ENCODE measurements around the gene ARHGEF4.

ARHGEF4 gene

GRCh38 chr2:131008967-131009366 is 172.3 kb downstream of the ARHGEF4 start:
- DNase-seq (ENCODE audit: extremely low read depth in 1 of 2, low read depth in 1 of 2), result no peak

GRCh38 chr2:131009713-131010475 is 173.2 kb downstream of the ARHGEF4 start:
- DNase-seq (ENCODE audit: extremely low read depth in 1 of 2, low read depth in 1 of 2), result no peak

DNA sequence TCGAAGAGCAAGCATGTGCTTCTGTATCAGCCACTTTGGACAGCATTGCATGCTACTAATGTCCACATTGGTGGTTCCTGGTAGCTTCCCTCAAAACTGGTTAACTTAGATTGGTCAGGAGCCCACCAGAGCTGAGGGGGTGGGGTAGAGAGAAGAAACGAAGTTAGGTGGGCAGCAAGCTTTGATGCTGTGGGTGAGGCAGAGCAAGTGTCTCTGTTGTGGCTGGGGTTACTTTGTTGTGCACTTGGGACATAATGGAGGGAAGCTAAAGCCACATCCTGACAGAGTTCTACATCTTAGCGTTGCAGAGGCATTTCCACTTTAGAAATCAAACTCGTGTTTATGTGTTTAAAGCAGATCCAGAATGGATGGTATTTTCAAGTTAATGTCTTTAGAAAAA is 173.9 kb downstream of the ARHGEF4 start:
- no peak for DNase-seq (ENCODE audit: extremely low read depth in 1 of 2, low read depth in 1 of 2)

DNA sequence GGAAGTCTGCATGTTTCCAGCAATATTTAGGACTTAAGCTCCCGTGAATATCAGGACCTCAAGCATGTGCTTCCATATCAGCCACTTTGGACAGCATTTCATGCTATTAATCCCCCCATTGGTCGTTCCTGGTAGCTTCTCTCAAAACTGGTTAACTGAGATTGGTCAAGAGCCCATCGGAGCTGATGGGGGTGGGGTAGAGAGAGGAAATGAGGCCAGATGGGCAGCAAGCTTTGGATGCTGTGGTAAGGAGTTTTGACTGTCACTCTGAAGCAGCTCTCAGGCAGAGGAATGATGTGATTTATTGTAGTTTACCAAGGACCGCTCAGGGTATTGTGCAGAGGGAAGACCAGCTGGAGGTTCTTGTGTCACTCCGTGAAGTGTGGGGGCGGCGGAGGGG is 174.8 kb downstream of the ARHGEF4 start:
- no peak for DNase-seq (ENCODE audit: extremely low read depth in 1 of 2, low read depth in 1 of 2)

DNA sequence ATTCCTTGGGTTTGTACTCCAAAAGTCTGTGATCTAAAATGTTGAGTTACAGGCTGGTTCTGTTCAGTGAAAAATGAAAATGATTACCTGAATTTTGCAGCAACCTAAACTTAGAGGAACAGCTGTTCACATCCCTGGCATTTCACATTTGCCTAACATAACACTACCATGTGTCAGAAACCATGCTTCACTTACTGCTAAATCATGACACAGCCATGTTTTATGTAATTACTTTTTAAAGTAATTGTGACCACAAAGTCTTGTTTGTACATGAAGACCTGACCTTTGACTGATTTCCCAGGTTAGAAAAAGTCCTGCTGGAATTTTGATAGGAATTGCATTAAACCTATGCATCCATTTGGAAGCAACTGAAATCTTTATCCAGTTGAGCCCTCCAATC is 177.4 kb downstream of the ARHGEF4 start:
- no peak for DNase-seq (ENCODE audit: extremely low read depth in 1 of 2, low read depth in 1 of 2)

- DNase-seq (ENCODE audit: extremely low read depth in 1 of 2, low read depth in 1 of 2), result no peak
Measured at GRCh38 chr2:131015764-131016163, 179.1 kb downstream of the ARHGEF4 start.

DNA sequence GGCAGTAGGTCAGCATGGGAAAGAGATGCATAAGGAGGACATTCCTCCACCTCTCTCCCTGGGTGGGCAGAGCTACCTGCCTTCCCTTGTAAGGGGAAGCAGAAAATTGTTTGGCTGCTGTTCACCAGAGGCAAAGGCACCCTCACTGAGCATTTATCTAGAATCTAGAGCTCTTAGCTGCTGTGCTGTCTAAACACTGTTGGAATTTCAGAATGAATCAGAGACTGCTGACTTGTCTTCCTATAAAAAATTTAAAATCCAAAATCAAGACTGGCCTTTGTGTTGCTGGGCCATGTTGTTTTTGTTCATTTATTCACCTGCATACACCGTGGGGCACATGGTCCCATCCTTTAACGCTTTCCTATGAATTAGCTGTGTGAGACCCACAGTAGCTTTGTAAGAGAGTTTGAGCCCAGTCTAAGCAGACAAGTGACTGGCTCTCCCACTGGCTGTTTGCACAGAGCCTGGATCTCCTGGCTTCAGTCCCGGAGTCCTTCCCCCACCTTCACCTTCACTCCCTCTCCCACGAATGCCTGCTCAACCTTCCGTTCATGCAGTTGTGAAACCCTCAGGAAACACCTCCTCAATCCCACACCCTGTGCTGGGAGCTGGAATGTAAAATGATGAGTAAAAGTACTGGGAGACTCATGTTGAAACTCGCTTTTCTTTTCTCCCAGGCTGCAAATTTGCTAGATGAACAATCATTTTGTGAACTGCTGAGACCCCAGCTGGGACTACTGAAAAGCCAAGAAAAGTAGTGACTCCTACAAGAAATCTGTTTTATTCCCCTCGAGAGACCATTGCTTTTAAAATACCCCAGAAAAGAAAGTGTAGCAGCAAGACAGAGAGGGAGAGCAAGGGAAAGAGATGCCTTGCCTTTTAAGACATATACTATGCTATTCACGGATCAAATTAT is 180.4 kb downstream of the ARHGEF4 start:
- DNase-seq (ENCODE audit: extremely low read depth in 1 of 2, low read depth in 1 of 2), result no peak

- no peak for DNase-seq (ENCODE audit: extremely low read depth in 1 of 2, low read depth in 1 of 2)
Measured at GRCh38 chr2:131022731-131023130, 186.0 kb downstream of the ARHGEF4 start.

DNA sequence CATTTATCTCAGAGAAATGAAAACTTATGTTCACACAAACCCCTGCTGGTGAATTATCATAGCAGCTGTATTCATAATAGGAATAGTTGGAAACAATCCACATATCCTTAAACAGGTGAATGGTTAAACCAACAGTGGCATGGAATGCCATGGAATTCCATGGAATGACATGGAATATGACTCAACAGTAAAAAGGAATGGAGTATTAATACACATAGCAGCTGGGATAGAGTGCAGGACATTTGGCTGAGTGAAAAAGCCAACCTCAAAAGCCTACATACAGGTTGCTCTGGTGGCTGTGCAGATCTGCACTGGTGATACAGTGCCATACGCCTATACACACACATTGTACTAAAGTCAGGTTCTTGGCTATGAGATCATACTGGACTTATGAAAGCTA is 187.0 kb downstream of the ARHGEF4 start:
- no peak for DNase-seq (ENCODE audit: extremely low read depth in 1 of 2, low read depth in 1 of 2)

DNA sequence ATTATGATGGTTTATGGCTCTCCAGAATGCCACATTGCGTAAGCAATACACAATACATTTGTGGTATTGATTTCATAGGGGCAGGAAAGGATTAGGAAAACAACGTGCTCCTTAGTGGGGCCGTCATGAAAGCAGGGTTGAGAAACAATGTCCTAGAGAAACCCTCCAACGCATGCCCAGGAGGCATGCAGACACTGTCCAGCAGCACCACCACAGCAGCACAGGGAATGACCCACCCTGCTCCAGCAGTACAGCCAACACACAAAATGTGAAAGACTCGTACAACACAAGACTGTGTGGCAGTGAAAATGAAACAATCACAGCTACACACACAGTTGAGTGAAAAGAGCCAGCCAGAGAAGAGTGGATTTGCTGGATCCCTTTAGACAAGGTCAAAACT is 190.2 kb downstream of the ARHGEF4 start:
- DNase-seq (ENCODE audit: extremely low read depth in 1 of 2, low read depth in 1 of 2), result no peak

- DNase-seq (ENCODE audit: extremely low read depth in 1 of 2, low read depth in 1 of 2), result no peak
Measured at GRCh38 chr2:131027566-131028528, 191.1 kb downstream of the ARHGEF4 start.

DNA sequence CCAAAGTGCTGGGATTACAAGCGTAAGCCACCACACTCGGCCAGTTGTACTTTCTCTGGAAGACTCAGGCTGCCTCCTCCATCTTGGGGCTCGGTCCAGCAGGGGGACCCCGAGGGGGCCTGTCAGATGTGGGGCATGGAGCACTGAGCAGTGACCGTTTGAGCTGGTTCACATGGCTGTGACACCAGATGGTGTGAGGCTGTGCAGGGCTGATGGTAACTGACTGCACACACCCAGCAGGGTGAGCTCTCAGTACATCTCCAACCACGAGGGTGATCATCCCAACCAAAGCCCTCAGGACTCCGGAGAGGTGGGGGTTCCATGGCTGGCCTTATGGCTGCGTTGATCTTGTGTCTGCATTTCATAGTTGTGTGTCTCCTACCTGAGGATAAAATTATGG is 193.1 kb downstream of the ARHGEF4 start:
- DNase-seq (ENCODE audit: extremely low read depth in 1 of 2, low read depth in 1 of 2), result no peak

GRCh38 chr2:131030478-131030971 is 193.8 kb downstream of the ARHGEF4 start:
- no peak for DNase-seq (ENCODE audit: extremely low read depth in 1 of 2, low read depth in 1 of 2)

DNA sequence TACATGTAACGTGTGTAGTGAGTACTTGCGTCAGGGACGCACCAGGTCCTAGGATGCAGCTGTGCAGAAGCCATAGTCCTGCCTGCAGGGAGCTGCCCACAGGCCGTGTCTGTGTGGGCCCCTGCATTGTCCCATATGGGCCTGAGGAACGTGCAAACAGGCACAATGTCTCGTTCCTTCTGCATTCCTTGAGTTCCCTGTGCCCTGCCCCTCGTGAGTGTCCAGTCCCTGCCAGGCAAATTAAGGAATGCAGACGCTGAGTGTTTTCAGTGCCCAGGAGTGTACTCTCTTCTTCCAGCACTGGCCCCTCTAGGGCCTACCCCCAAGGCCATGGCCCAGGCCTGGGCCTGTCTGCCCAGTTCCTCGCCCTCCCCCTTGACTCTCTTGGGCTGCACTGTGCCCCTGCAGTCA is 194.7 kb downstream of the ARHGEF4 start:
- DNase-seq (ENCODE audit: extremely low read depth in 1 of 2, low read depth in 1 of 2), result no peak

GRCh38 chr2:131031875-131032274 is 195.2 kb downstream of the ARHGEF4 start:
- no peak for DNase-seq (ENCODE audit: extremely low read depth in 1 of 2, low read depth in 1 of 2)

- no peak for DNase-seq (ENCODE audit: extremely low read depth in 1 of 2, low read depth in 1 of 2)
Measured at GRCh38 chr2:131032393-131032836, 195.7 kb downstream of the ARHGEF4 start.

- DNase-seq (ENCODE audit: extremely low read depth in 1 of 2, low read depth in 1 of 2), result no peak
Measured at GRCh38 chr2:131033786-131034121, 197.0 kb downstream of the ARHGEF4 start.

GRCh38 chr2:131034122-131035051 is 197.7 kb downstream of the ARHGEF4 start:
- DNase-seq (ENCODE audit: extremely low read depth in 1 of 2, low read depth in 1 of 2), result peak in 1 of 2 donors; percentile 23

- no peak for DNase-seq (ENCODE audit: extremely low read depth in 1 of 2, low read depth in 1 of 2)
Measured at GRCh38 chr2:131035112-131035825, 198.6 kb downstream of the ARHGEF4 start.
